NCI-H446 treated with DMSO at 0.1 percent for 48 hours (cell line): ENCODE results near the gene PDP2.

Experiments used
- DNase-seq: peaks from one replicate; lab custom pipeline; 2025; lab: John Stamatoyannopoulos, UW

Gene PDP2

GRCh38 chr16:66903544-66904427 lies 23.5 kb downstream of the PDP2 start:
- DNase-seq, result no peak

GRCh38 chr16:66904428-66904845 lies 24.1 kb downstream of the PDP2 start:
- DNase-seq, result no peak

- no peak for DNase-seq
Observed at GRCh38 chr16:66904846-66905632, 24.7 kb downstream of the PDP2 start.

GRCh38 chr16:66905633-66906539 lies 25.6 kb downstream of the PDP2 start:
- DNase-seq, result no peak

GRCh38 chr16:66906916-66907836 lies 26.9 kb downstream of the PDP2 start:
- no peak for DNase-seq

- no peak for DNase-seq
Observed at GRCh38 chr16:66908116-66908515, 27.8 kb downstream of the PDP2 start.

GRCh38 chr16:66908762-66909559 lies 28.6 kb downstream of the PDP2 start:
- no peak for DNase-seq

- DNase-seq, result no peak
Observed at GRCh38 chr16:66910175-66910940, 30.0 kb downstream of the PDP2 start.

- no peak for DNase-seq
Observed at GRCh38 chr16:66911112-66911511, 30.8 kb downstream of the PDP2 start.

- no peak for DNase-seq
Observed at GRCh38 chr16:66911801-66912200, 31.5 kb downstream of the PDP2 start.

GRCh38 chr16:66913081-66913480 lies 32.8 kb downstream of the PDP2 start:
- no peak for DNase-seq

GRCh38 chr16:66913711-66914110 lies 33.4 kb downstream of the PDP2 start:
- no peak for DNase-seq

GRCh38 chr16:66914541-66914940 lies 34.2 kb downstream of the PDP2 start:
- DNase-seq, result no peak

- DNase-seq, result no peak
Observed at GRCh38 chr16:66915041-66915440, 34.7 kb downstream of the PDP2 start.

- DNase-seq, result no peak
Observed at GRCh38 chr16:66916518-66916917, 36.2 kb downstream of the PDP2 start.

GRCh38 chr16:66917741-66918140 lies 37.4 kb downstream of the PDP2 start:
- no peak for DNase-seq

GRCh38 chr16:66918355-66918754 lies 38.0 kb downstream of the PDP2 start:
- no peak for DNase-seq

GRCh38 chr16:66918803-66919568 lies 38.7 kb downstream of the PDP2 start, which contains the start of gene CDH16:
Gene CDH16, minus strand, starts transcription at chr16:66918885. Its CDS starts 820 bp downstream, at chr16:66918065.
- no peak for DNase-seq
